ENCODE results near the gene BMPR1A. TPM values are rescaled to one million over a fixed set of nuclear protein-coding genes. Genes with fewer than 3 reads are reported as not detected.

BMPR1A gene
- polyA plus RNA-seq, 2 of the 4 experiments (the other 2 are of a cell fraction) = 25.5 to 39.0 TPM

- no peak for TF ChIP-seq HOXA7 (CRISPR knock-in tag; IDR thresholded peaks at IDR 0.05)
- TF ChIP-seq, protein P1, sequence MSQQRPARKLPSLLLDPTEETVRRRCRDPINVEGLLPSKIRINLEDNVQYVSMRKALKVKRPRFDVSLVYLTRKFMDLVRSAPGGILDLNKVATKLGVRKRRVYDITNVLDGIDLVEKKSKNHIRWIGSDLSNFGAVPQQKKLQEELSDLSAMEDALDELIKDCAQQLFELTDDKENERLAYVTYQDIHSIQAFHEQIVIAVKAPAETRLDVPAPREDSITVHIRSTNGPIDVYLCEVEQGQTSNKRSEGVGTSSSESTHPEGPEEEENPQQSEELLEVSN (IDR thresholded peaks at IDR 0.05; ENCODE audit: borderline replicate concordance, low read depth) = no peak
- TF ChIP-seq RCOR1 (IDR thresholded peaks at IDR 0.05; ENCODE audit: low read depth, low read length) = no peak
- TF ChIP-seq, protein P2, sequence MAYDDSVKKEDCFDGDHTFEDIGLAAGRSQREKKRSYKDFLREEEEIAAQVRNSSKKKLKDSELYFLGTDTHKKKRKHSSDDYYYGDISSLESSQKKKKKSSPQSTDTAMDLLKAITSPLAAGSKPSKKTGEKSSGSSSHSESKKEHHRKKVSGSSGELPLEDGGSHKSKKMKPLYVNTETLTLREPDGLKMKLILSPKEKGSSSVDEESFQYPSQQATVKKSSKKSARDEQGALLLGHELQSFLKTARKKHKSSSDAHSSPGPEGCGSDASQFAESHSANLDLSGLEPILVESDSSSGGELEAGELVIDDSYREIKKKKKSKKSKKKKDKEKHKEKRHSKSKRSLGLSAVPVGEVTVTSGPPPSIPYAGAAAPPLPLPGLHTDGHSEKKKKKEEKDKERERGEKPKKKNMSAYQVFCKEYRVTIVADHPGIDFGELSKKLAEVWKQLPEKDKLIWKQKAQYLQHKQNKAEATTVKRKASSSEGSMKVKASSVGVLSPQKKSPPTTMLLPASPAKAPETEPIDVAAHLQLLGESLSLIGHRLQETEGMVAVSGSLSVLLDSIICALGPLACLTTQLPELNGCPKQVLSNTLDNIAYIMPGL (CRISPR knock-in tag; IDR thresholded peaks at IDR 0.05; ENCODE audit: borderline replicate concordance) = no peak
- TF ChIP-seq, protein P3, sequence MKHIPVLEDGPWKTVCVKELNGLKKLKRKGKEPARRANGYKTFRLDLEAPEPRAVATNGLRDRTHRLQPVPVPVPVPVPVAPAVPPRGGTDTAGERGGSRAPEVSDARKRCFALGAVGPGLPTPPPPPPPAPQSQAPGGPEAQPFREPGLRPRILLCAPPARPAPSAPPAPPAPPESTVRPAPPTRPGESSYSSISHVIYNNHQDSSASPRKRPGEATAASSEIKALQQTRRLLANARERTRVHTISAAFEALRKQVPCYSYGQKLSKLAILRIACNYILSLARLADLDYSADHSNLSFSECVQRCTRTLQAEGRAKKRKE (CRISPR knock-in tag; IDR thresholded peaks at IDR 0.05; ENCODE audit: low read depth) = no peak
- TF ChIP-seq POLR2A (IDR thresholded peaks at IDR 0.05; ENCODE audit: low read length) = no peak
- TF ChIP-seq EHF (CRISPR knock-in tag; IDR thresholded peaks at IDR 0.05) = no peak
- TF ChIP-seq SMC3 (IDR thresholded peaks at IDR 0.05) = no peak
- no peak for TF ChIP-seq NPAS2 (CRISPR knock-in tag; IDR thresholded peaks at IDR 0.05; ENCODE audit: borderline replicate concordance)
- TF ChIP-seq MAZ (IDR thresholded peaks at IDR 0.05; ENCODE audit: borderline replicate concordance, low read depth, low read length) = no peak
- TF ChIP-seq ZNF302 (CRISPR knock-in tag; IDR thresholded peaks at IDR 0.05) = no peak
- no peak for TF ChIP-seq POLR2AphosphoS2 (conservative IDR thresholded peaks at IDR 0.05; ENCODE audit: low read length)
- TF ChIP-seq RAD21 (conservative IDR thresholded peaks at IDR 0.05 in 1 of 2, IDR thresholded peaks at IDR 0.05 in 1 of 2) = no peak
- no peak for TF ChIP-seq MYC (IDR thresholded peaks at IDR 0.05; ENCODE audit: borderline replicate concordance, low read length)
- TF ChIP-seq BCL3 (IDR thresholded peaks at IDR 0.05) = no peak
- no peak for TF ChIP-seq USF2 (IDR thresholded peaks at IDR 0.05)
- TF ChIP-seq RNF2 (IDR thresholded peaks at IDR 0.05; ENCODE audit: borderline replicate concordance, low read depth) = no peak
- no peak for TF ChIP-seq FOSL2 (IDR thresholded peaks at IDR 0.05)
- no peak for TF ChIP-seq FOSL2 (CRISPR knock-in tag; IDR thresholded peaks at IDR 0.05)
- DNase-seq (ENCODE audit: low read depth in 1 of 2, low spot score in 1 of 2) (no peak), ATAC-seq (no peak), FAIRE-seq (no peak)
- 0 out of 3 replicates have a peak, but pooled peaks cover 4% of the 10 kb centered on the region for H3K4me1 ChIP-seq
- no peaks in the 10 kb centered on the region for H3K9me3 ChIP-seq
- H3K4me2 ChIP-seq = no peak overlapping the region
- CTCF ChIA-PET = interaction anchor here (1.4 to 1.6 kb wide), 2 partner anchors 14 to 18 kb away, joined by 3 to 5 read pairs; no protein-coding TSS in a partner anchor
- 90% methylated on average over 8 of the region's 8 CpGs for WGBS (ENCODE audit: missing lambda C conversion rate)
- no peak overlapping the region for H3K27ac ChIP-seq
- POLR2A ChIA-PET = interaction anchor here (1.3 kb wide), 1 partner anchor 23 kb away, joined by 5 read pairs; the partner anchor contains the start of gene BMPR1A
- no peak overlapping the region for H3K4me3 ChIP-seq
Observed at GRCh38 chr10:86733260-86733671, 23.2 kb upstream of the BMPR1A start.

DNA sequence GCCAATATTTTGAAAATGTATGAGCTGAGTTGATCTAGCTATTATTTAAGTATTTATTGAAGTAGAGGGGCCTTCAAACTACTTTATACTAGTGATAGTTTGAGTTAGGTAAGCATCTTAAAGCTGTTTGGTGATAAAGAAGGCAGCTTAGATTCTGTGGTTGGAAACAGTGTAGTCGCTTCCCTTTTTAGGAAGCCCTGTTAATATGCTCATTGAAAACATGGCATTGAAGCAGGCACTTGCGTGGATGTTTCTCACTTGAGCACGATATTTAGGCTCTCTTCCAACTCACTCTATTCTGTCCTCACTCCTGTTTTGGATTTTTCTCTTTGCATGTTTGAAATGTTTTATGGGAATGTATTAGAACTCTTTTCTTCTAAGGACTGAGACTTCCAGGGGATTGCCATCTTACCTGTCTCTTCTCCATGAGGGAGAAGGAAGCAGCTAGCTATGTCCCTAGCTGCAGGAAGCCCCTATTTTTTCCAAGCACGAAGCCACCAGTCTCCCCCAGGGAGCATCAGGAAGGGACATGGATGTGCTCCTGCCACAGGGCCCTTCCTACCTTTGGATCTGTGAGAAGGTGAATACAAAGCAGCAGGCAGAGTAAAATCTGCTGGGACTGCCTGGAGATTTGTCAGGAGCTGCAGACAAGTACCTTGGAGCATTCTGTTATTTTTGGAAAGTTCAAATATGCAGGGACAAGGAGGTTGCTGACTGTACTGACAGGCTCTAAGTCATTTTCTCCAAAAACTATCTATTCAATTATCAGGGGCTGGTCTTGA is 22.0 kb upstream of the BMPR1A start:
- FAIRE-seq (no peak), ATAC-seq (no peak), DNase-seq (ENCODE audit: low read depth in 1 of 2, low spot score in 1 of 2) (no peak)
- Histone ChIP-seq H3K9me3 (no peaks in the 10 kb centered on the region), H3K27ac (no peak overlapping the region), H3K4me3 (no peak overlapping the region), H3K4me2 (no peak overlapping the region), H3K4me1 (0 out of 3 replicates have a peak, but pooled peaks cover 3% of the 10 kb centered on the region)
- TF ChIP-seq HDAC2 (IDR thresholded peaks at IDR 0.05) (no peak), TP53 (CRISPR knock-in tag; IDR thresholded peaks at IDR 0.05) (no peak), CBX8 (IDR thresholded peaks at IDR 0.05) (no peak), NPAS2 (CRISPR knock-in tag; IDR thresholded peaks at IDR 0.05; ENCODE audit: borderline replicate concordance) (no peak), JUN (IDR thresholded peaks at IDR 0.05) (no peak), GATA3 (IDR thresholded peaks at IDR 0.05; ENCODE audit: borderline replicate concordance) (no peak), RARB (CRISPR knock-in tag; IDR thresholded peaks at IDR 0.05) (no peak), EHF (CRISPR knock-in tag; IDR thresholded peaks at IDR 0.05) (no peak), FOXS1 (CRISPR knock-in tag; IDR thresholded peaks at IDR 0.05) (no peak), SREBF2 (IDR thresholded peaks at IDR 0.05) (no peak), CBX2 (IDR thresholded peaks at IDR 0.05; ENCODE audit: borderline replicate concordance, low read depth) (no peak), JUNB (IDR thresholded peaks at IDR 0.05) (no peak), BCL3 (IDR thresholded peaks at IDR 0.05) (no peak)
- TF ChIP-seq, protein P4, sequence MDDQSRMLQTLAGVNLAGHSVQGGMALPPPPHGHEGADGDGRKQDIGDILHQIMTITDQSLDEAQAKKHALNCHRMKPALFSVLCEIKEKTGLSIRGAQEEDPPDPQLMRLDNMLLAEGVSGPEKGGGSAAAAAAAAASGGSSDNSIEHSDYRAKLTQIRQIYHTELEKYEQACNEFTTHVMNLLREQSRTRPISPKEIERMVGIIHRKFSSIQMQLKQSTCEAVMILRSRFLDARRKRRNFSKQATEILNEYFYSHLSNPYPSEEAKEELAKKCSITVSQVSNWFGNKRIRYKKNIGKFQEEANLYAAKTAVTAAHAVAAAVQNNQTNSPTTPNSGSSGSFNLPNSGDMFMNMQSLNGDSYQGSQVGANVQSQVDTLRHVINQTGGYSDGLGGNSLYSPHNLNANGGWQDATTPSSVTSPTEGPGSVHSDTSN (IDR thresholded peaks at IDR 0.05) = no peak
- CTCF ChIA-PET = interaction anchor here (0.6 to 1.6 kb wide), 2 partner anchors 19 to 205 kb away, joined by 4 to 5 read pairs; no protein-coding TSS in a partner anchor
- POLR2A ChIA-PET = interaction anchor here (0.8 kb wide), 1 partner anchor 21 kb away, joined by 3 read pairs; no protein-coding TSS in a partner anchor
- 66% methylated on average over 4 of the region's 4 CpGs for WGBS (ENCODE audit: missing lambda C conversion rate)
